AG04449 (cell line): Measurements from ENCODE around the gene PCOLCE2.

Source experiments
- CTCF ChIA-PET: fragments of 350-600 bp; formaldehyde crosslinking; extraction: SDS; loops from one replicate; lab custom pipeline; 2021; ENCODE audit warnings: antibody characterized with exemption; lab: Yijun Ruan, JAX
- POLR2A ChIA-PET: fragments of 400-600, 350-600 bp; formaldehyde crosslinking; extraction: SDS; loops from one replicate; lab custom pipeline; 2020; ENCODE audit warnings: antibody characterized with exemption, inconsistent platforms; lab: Yijun Ruan, JAX
- DNase-seq: peaks from one replicate; pipeline ENCODE4 v3.0.0-alpha.2; 2010; ENCODE audit warnings: low read depth, low spot score
- H3K4me3 ChIP-seq: 2 replicates; pipeline ENCODE4 v1.5.1; 2011; ENCODE audit warnings: low read depth, mild to moderate bottlenecking, control low read depth, low read length
- TF ChIP-seq, protein P1 (sequence below): IDR thresholded peaks from one replicate; pipeline ENCODE4 v1.5.1; 2011; ENCODE audit warnings: mild to moderate bottlenecking, moderate library complexity, low read length, control low read depth, inconsistent platforms; ENCODE audit not compliant: insufficient read depth; ENCODE audit errors: missing control alignments

Gene PCOLCE2

DNA sequence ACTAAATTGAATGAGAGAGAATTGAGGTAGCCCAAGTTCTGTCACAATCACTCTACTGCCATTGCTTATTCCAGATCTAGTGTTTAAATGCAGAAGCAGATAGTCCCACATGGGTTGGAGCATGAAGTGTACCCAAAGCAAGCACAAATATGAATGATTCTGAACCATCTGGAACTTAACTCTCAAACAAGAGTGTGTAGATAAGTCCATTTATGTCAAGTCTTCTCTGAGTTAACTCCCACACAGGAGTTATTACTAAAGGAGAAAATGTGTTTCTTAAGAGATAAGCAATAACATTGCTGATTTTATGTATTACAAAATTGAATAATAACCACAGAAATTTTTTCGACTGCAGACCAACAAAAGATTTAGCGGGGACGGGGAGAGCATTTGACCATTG is 41.0 kb upstream of the PCOLCE2 start:
- DNase-seq = no peak
- TF ChIP-seq, protein P1, sequence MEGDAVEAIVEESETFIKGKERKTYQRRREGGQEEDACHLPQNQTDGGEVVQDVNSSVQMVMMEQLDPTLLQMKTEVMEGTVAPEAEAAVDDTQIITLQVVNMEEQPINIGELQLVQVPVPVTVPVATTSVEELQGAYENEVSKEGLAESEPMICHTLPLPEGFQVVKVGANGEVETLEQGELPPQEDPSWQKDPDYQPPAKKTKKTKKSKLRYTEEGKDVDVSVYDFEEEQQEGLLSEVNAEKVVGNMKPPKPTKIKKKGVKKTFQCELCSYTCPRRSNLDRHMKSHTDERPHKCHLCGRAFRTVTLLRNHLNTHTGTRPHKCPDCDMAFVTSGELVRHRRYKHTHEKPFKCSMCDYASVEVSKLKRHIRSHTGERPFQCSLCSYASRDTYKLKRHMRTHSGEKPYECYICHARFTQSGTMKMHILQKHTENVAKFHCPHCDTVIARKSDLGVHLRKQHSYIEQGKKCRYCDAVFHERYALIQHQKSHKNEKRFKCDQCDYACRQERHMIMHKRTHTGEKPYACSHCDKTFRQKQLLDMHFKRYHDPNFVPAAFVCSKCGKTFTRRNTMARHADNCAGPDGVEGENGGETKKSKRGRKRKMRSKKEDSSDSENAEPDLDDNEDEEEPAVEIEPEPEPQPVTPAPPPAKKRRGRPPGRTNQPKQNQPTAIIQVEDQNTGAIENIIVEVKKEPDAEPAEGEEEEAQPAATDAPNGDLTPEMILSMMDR = no peak
- POLR2A ChIA-PET = no interaction called here
- CTCF ChIA-PET = interaction anchor here (1.5 to 4.8 kb wide), 5 partner anchors 9 to 101 kb away, joined by 4 to 38 read pairs (median 6); no protein-coding TSS in a partner anchor
- H3K4me3 ChIP-seq = no peak overlapping the region

DNA sequence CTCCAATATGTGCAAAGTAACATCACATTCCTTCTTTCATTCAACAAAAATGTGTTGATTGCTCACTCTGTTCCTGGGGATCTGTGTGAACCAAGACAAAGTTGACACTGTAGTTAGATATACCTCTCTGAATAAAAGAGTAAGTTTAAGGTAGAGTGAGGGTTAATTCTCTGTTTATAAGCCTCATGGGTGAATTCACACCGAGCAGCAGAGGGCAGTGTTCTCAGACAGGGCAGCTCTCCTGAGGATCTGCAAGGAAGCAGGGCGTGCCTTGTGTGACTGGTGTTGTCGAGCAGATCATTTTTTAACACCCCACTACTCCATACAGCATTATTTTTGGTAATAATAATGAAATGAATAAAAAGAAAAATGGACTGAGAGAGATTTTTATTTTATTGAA is 40.2 kb upstream of the PCOLCE2 start:
- TF ChIP-seq, protein P1 = peak; percentile 46
- ChIA-PET CTCF (interaction anchor here (1.0 to 4.8 kb wide), 3 partner anchors 11 to 100 kb away, joined by 3 to 38 read pairs (median 4); no protein-coding TSS in a partner anchor), POLR2A (no interaction called here)
- no peak for DNase-seq
- no peak overlapping the region for H3K4me3 ChIP-seq

DNA sequence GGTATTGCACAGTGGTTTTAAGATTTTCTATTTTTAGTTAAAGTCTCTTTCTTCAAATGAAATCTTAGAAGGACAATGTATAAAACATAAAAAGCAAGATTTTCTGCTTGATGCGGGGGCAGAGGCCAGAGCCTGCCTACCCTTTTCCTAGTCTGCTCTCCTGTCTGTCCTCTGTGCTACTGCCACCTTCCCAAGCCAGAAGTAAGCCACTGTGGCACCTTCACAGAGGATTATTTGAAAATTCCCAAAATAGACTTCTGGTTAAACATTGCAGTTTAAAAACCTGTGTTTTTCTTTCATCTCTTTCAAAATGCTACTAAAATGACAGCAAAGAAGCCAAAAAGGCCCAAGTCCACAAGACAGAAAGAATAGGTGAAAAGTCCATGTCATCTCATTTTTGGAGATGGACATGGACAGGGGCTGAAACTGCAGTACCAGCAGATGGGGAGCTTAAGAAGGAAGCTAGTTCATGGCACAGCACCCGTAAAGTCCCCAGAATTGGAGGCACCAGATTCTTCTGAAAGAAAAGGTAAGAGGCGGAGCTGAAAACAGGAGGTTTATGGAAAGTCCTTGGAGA is 37.6 kb upstream of the PCOLCE2 start:
- TF ChIP-seq, protein P1 = no peak
- H3K4me3 ChIP-seq = no peak overlapping the region
- CTCF ChIA-PET = interaction anchor here (1.3 to 1.4 kb wide), 2 partner anchors 38 to 98 kb away, joined by 3 to 4 read pairs; no protein-coding TSS in a partner anchor
- POLR2A ChIA-PET = no interaction called here
- no peak for DNase-seq

DNA sequence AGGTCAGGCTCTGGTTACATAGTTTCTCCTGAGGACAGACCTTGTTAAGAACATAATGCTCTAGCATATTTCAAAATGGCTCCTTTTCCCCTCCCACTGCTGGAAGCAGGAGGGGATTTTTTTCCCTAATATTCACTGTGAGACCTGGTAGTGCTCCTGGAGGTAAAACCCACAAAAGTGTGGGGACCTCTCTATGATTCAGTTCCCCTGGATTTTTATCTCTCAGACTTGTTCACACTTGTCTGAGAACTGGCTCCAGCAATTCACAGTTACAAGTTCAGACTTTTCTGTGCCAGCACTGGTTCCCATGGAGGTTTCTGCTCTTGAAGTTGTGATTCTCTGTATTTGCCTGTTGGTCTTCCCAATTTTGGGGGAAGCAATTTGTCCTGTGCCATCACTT is 36.3 kb upstream of the PCOLCE2 start:
- POLR2A ChIA-PET = no interaction called here
- CTCF ChIA-PET = interaction anchor here (0.7 to 1.4 kb wide), 2 partner anchors 70 to 96 kb away, joined by 3 to 4 read pairs; no protein-coding TSS in a partner anchor
- no peak for DNase-seq
- TF ChIP-seq, protein P1 = no peak
- no peak overlapping the region for H3K4me3 ChIP-seq

DNA sequence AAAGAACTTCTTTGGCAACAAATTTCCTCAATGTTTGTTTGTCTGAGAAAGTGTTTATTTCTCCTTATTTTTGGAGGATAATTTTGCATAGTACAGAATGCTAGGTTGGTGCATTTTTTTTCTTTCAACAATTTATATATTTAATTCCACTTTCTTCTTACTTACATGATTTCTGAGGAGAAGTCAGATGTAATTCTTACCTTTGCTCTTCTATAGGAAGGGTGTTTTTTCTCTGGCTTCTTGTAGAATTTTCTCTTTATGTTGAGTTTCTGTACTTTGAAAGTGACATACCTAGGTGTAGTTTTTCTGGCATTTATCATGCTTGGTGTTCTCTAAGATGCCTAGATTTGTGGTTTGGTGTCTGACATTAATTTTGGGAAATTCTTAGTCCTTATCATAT is 34.8 kb upstream of the PCOLCE2 start:
- CTCF ChIA-PET = interaction anchor here (0.9 kb wide), 1 partner anchor 13 kb away, joined by 3 read pairs; no protein-coding TSS in a partner anchor
- POLR2A ChIA-PET = no interaction called here
- no peak overlapping the region for H3K4me3 ChIP-seq
- no peak for DNase-seq
- TF ChIP-seq, protein P1 = no peak

DNA sequence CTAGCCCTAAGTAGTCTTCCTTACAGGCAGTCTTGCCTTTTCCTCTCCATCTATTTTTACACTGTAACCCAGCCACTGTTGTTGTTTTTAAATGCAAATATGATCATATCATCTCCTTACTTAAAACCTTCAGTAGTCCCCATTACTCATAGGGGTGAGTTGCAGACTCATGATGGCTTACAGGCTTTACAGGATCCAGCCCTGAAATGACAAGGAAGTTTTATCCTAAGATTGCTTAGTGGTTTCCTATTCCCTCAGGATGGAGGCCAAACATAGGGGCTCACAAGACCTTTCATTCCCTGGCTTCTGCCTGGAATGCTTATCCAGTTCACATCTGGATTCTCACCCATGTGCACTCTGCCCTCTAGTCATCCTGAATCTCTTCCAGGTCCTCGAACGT is 27.7 kb upstream of the PCOLCE2 start:
- H3K4me3 ChIP-seq = no peak overlapping the region
- DNase-seq = peak; percentile 3
- TF ChIP-seq, protein P1 = no peak
- POLR2A ChIA-PET = no interaction called here
- CTCF ChIA-PET = no interaction called here
